ENCODE measurements around the gene SLC25A5.
A peak's percentile ranks its signal among the peaks of the same experiment; 100 is the strongest.
"Not testable (repeated sequence)": the region's sequence is repeated elsewhere in the genome, so short reads cannot be mapped to it uniquely, and the experiment has no call there.

SLC25A5 gene

DNA sequence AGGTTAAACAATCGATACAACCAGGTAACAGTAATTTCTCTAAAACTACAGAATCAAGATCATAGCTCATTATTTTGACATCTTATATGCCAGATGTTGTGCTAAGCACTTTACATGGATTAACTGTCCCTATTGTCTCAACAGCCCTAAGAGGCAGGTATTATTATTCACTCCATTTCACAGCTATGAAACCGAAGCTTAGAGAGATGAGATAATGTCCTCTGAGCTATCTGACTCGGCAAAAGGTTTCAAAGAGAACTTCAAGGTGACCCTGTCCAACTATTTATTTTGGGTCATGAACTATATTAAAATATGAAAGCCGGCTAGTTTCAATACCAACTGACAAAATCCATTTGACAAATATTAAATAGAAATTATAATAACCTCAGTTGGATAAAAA lies 10.3 kb downstream of the SLC25A5 start:
- DNase-seq = no peak

GRCh38 chrX:119479845-119480244 lies 11.6 kb downstream of the SLC25A5 start:
- DNase-seq = no peak

DNA sequence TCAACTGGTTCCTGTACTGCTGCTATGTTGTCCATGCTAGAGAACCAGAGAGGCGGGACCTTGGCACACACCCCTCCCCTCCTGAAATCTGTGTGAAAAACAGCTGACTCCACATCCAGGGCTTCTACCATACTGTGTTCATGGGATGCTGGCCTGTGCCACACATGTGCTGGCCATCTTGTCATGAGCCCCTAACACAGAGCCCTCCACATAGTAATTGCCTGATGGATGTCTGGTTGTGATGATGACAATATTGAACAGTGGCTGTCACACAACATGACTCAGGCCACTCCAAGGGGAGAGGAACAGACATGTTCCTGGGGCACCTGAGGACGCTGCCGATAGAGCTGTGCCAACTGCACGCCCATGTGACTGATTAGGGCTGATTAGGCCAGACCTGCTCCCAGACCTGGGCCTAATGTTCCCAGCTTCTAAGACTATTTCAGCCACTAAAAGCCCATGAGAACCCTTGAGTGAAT lies 13.1 kb downstream of the SLC25A5 start:
- no peak for DNase-seq

DNA sequence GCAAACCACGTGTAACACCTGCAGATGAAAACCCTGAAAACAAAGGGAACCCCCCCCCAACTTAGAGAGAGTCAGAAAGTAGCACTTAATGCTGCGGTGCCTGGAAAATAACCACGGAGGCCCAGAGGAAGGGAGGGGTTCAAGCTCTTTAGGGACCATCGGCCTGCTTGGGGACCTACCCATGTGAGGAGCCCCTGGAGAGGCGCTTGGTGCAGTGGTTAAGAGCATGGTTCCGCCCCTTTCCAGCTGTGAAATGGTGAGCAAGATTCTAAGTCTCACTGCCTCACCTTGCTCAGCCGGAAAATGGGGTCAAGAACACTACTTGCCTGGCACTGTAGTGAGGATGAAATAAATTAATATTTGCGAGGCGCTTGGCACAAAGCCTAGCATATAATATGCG lies 13.8 kb downstream of the SLC25A5 start:
- DNase-seq = no peak

DNA sequence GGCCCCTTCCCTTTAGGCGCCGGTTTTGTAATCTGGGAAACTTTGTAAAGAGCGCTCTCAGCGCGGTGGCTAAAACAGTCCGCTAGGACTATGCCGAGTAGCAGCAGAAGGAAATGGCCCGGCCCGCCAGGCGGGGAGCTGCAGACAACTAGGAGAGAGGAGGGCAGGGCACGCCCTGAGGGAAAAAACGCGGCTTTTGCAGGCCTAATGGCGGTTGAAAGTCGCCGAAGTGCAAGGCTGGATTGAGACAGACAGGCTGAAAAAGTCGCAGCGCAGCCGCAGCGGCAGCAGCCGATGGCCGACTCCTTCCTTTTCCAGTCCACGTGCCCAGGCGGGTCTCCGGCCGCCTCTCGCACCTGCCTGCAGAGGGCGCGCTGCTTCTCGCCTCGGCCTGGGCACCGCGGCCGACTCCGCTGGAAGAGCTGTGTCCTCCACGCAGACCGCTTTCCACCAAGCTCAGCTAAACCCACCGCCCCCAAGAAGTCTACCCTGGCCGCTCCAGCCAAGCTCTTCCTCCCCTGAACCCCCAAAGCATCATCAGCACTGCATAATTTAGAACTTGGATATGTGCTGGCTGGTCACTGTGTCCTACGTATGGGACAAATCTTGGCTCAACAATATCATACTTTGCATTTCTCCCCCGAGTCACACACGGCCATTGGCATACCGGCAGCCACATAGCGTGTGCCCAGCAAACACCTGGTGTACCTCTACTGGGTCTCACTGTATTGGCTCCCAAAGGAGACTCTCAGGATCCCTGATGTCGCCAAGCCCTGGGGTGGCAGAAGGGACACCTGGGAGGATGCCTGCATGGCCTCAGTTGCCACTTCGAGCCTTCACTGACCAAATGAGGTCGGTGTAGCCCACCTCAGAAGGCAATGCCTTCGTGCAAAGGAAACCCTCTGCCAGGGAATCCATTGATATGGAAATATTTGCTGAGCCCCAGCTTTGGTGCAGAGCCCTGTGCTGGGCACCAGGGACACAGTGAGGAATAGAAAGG lies 14.5 kb downstream of the SLC25A5 start:
- peak in 1 of 2 experiments; percentile 75 for DNase-seq

DNA sequence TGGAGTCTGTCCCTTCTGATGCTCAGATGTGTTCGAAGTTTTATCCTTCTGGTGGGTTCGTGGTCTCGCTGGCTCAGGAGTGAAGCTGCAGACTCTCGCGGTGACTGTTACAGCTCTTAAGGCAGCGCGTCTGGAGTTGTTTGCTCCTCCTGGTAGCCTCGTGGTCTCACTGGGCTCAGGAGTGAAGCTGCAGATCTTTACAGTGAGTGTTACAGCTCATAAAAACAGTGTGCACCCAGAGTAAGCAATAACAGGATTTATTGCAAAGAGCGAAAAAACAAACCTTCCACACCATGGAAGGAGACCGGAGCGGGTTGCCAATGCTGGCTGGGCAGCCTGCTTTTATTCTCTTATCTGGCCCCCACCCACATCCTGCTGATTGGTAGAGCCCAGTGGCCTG lies 18.5 kb downstream of the SLC25A5 start:
- DNase-seq = no peak

GRCh38 chrX:119487766-119488165 lies 19.5 kb downstream of the SLC25A5 start:
- not testable (repeated sequence) for DNase-seq

- peak; percentile 16 to 65 for DNase-seq
These were observed 20.5 kb downstream of the SLC25A5 start for GRCh38 chrX:119488749-119489148.

DNA sequence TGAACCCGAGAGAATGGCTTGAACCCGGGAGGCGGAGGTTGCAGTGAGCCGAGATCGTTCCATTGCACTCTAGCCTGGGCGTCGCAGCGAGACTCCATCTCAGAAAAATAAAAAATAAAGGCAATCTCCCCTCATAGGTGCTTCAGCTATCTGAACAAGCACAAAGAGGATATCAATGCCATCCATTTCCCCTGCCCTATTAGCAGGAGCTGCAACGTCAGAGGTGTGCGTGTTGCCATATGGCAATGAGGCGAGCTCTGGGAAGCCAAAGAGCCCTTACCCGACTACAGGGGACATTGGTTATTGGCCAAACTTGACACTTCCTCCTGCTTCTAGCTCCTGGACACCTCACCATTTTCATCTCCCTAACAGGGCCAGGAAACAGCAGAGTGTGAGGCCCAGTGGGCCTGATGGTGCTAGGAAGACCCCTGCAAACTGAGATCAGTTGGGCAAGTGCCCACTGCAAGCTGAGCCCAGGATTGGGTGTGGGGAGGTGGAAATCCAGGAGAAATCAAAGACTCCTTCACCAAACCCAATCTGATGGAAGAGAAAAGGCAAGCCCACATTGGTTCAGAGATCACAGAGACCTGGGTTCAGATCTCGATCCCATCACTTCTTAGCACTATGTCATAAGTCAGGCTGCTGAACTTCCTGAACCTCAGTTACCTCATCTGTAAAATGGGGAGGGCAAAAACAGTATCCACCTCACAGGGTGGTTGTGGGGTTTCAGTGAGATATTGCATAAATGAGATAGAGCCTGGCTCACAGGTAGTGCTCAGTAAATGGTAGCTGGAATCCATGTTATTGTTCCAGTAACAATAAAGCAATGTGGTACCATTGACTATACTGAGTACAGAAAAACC lies 21.2 kb downstream of the SLC25A5 start:
- DNase-seq = no peak

DNA sequence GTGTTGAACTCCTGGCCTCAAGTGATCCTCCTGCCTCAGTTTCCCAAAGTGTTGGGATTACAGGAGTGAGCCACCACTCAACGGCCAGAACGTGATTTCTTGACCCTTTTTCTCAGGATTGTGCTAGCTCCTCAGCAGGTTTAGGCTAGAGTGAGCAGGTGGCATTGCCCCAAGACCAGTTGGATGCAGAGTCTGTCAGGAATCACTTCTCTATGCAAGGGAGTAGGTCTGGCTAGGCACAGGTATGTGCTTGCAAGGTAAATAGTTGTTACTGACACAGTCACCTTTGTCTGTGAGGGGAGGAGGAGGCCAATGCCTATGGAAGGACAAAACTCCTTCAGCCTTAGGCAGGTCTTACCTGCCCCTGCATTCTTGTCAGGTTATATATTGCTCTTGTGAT lies 24.2 kb downstream of the SLC25A5 start:
- no peak for DNase-seq

DNA sequence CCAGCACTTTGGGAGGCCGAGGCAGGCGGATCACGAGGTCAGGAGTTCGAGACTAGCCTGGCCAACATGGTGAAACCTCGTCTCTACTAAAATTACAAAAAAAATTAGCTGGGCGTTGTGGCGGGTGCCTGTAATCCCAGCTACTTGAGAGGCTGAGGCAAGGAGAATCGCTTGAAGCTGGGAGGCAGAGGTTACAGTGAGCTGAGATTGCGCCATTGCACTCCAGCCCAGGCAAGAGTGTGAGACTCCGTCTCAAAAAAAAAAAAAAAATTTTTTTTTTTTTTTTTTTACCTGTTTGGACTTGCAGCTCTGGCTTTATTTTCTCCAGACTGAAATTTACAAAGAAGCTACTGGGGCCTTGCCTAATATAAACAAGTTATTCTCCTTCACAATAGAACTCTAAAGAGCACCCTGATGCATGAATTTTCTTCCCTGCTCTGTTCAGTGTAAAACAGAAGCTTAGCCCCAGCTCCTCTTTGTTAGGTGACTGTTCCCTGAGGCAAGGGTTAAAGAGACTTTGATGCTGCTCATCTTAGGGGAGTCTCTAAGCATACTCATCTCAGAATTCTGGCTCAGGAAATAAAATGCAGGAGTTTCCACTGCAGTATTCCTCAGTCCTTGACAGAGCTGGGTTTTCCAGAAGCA lies 25.7 kb downstream of the SLC25A5 start:
- DNase-seq = not testable (repeated sequence)

- no peak for DNase-seq
These were observed 27.8 kb downstream of the SLC25A5 start for GRCh38 chrX:119495734-119496726.

- no peak for DNase-seq
These were observed 28.9 kb downstream of the SLC25A5 start for GRCh38 chrX:119497185-119497584.

GRCh38 chrX:119500061-119500800 lies 32.0 kb downstream of the SLC25A5 start:
- no peak for DNase-seq

DNA sequence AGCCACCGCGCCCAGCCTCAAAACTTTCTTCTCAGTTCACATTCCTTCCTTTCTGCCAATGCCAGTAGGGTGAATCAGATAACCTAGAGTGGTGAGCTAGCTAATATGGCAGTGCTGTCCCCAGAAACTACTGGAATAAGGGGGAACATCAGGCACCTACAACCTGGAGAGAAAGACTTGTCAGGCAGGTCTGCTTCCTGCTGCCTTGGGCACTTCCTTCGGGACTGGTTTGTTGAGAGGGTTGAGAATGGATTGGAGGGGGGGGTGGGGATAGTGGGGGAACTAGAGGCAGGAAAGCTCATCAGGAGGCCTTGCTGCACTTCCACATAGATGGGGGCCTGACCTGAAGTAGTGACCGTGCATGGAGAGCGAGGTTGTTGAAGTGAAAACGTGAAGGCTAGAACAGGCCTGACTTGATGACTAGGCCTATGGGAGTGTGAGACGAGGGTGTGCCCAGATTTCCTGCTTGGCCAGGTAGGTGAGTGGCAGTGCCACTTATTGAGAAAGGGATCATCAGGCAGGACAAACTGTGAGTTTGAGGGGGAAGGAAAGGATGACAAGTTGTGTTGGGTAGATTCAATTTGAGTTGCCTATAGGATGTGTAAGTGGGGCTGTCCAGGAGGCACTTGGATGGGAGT lies 33.4 kb downstream of the SLC25A5 start:
- DNase-seq = no peak

DNA sequence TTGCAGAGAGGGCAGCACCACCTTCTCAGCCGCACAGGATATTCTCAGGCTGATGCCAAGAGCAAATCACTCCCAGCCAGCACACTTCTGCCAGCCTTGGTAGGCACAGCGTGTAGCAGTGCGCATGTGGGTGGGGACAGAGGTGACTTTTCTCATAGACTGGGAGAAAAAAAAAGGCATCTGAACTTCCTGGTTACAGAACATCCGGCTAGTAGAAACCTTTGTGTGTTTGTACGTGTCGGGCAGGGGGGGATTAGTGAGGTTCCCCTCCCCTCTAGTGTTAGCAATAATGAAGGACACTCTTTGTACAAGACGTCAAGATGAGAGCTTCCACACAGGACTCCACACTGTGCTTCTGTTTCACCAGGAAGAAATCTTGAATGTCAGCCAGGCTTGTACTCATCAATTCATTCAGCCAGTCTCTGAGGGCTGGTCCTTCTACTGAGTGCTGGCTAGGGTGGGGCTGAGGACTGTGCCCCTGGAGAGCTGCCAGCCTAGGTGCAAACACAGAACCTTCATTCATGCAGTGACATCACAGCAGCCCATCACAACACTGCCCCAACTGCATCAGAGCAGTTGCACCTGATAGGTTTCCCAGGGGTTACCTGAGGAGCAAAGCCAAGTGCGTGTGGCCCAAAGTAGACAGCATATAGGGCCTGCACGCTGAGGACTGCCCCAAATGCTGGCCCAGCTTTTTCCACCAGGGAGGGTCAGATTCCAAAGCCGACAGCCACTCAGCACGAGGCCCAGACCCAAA lies 34.7 kb downstream of the SLC25A5 start:
- no peak for DNase-seq

- DNase-seq = no peak
These were observed 35.2 kb downstream of the SLC25A5 start for GRCh38 chrX:119503484-119503861.

- not testable (repeated sequence) for DNase-seq
These were observed 36.9 kb downstream of the SLC25A5 start for GRCh38 chrX:119505145-119505544.

GRCh38 chrX:119505945-119506344 lies 37.7 kb downstream of the SLC25A5 start:
- no peak for DNase-seq

DNA sequence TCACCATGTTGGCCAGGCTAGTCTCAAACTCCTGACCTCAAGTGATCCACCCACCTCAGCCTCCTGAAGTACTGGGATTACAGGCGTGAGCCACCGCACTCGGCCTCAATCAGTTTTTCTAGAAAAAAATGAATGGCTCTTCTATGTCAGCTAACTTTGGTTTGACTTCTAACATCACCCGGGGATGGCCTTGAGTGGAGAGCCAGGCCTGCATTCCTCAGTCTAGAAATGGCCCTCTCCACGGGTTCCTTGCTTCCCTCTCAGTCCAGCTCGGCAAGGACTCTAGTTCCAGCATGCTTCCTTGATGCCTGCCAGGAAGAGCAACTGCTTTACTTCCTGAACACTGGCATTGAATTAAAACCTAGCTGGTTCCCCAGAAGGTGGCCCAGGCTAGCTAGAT lies 39.0 kb downstream of the SLC25A5 start:
- DNase-seq = no peak
